IMR-90 (cell line): ENCODE measurements around the gene UBE2K. TPM values are rescaled to one million over a fixed set of nuclear protein-coding genes. Genes with fewer than 3 reads are reported as not detected.

ENCODE experiments used
- ATAC-seq: fragments of 200-7000 bp; cut with Tn5 transposase; 2 replicates; pipeline ENCODE4 v1.9.1; 2020; ENCODE audit warnings: low read depth, mild to moderate bottlenecking, moderate library complexity
- BruUV-seq: library from RNA; stranded (reverse); fragments of 400-500 nt; replicated peaks from 2 replicates; lab custom pipeline; 2021; lab: Mats Ljungman, UMichigan
- CTCF ChIA-PET: fragments of 300-600 bp; formaldehyde crosslinking; extraction: SDS; loops from one replicate; lab custom pipeline; 2021; ENCODE audit warnings: antibody characterized with exemption; lab: Yijun Ruan, JAX
- POLR2A ChIA-PET: fragments of 300-600 bp; sonication (Branson Sonifier 250); formaldehyde crosslinking; loops from one replicate; lab custom pipeline; 2022; ENCODE audit warnings: antibody characterized with exemption; ENCODE audit not compliant: unreplicated experiment; lab: Charles Lee
- DNase-seq: peaks from one replicate; pipeline ENCODE4 v3.0.0; 2013
- H2AFZ ChIP-seq: replicated peaks from 2 replicates; pipeline ENCODE3; 2013; ENCODE audit warnings: low read length, mild to moderate bottlenecking; ENCODE audit not compliant: poor library complexity
- H2AK5ac ChIP-seq: 2 replicates; pipeline ENCODE4 v1.6.1; 2013; ENCODE audit warnings: low read depth, low read length, inconsistent platforms
- H2AK9ac ChIP-seq: replicated peaks from 2 replicates; pipeline ENCODE3; 2013; ENCODE audit warnings: mild to moderate bottlenecking, low read depth, low read length, moderate library complexity; ENCODE audit not compliant: poor library complexity
- H2BK120ac ChIP-seq: 2 replicates; pipeline ENCODE4 v1.6.1; 2013; ENCODE audit warnings: low read depth, low read length, inconsistent platforms
- H2BK15ac ChIP-seq: 3 replicates; pipeline ENCODE4 v1.6.1; 2013; ENCODE audit warnings: low read depth, low read length, inconsistent platforms
- H2BK20ac ChIP-seq: 2 replicates; pipeline ENCODE4 v1.6.1; 2013; ENCODE audit warnings: low read depth, mild to moderate bottlenecking, inconsistent platforms, low read length, moderate library complexity
- H2BK5ac ChIP-seq: 2 replicates; pipeline ENCODE4 v1.6.1; 2013; ENCODE audit warnings: mild to moderate bottlenecking, low read depth, low read length, inconsistent platforms; ENCODE audit not compliant: poor library complexity, severe bottlenecking
- H3K14ac ChIP-seq: replicated peaks from 2 replicates; pipeline ENCODE4 v1.6.1; 2013; ENCODE audit warnings: low read depth, low read length, inconsistent platforms
- H3K18ac ChIP-seq: 2 replicates; pipeline ENCODE4 v1.6.1; 2013; ENCODE audit warnings: low read depth, low read length, control low read depth
- H3K23ac ChIP-seq: 2 replicates; pipeline ENCODE4 v1.6.1; 2013; ENCODE audit warnings: low read depth, low read length, inconsistent platforms
- H3K27ac ChIP-seq: 2 replicates; pipeline ENCODE4 v1.5.1; 2013; ENCODE audit warnings: mild to moderate bottlenecking, control low read depth, low read length; ENCODE audit not compliant: insufficient read depth
- H3K27me3 ChIP-seq: 2 replicates; pipeline ENCODE4 v1.6.1; 2013; ENCODE audit warnings: low read length; ENCODE audit not compliant: control insufficient read depth, insufficient read depth
- H3K36me3 ChIP-seq: 2 replicates; pipeline ENCODE4 v1.6.1; 2013; ENCODE audit warnings: low read length, mixed read lengths; ENCODE audit not compliant: control insufficient read depth, insufficient read depth
- H3K4ac ChIP-seq: 2 replicates; pipeline ENCODE4 v1.6.1; 2013; ENCODE audit warnings: low read depth, low read length, inconsistent platforms
- H3K4me1 ChIP-seq: 2 replicates; pipeline ENCODE4 v1.6.1; 2013; ENCODE audit warnings: low read length, mixed read lengths; ENCODE audit not compliant: control insufficient read depth, insufficient read depth
- H3K4me2 ChIP-seq: 2 replicates; pipeline ENCODE4 v1.6.1; 2013; ENCODE audit warnings: low read depth, mild to moderate bottlenecking, control low read depth, low read length, moderate library complexity
- H3K4me3 ChIP-seq: 2 replicates; pipeline ENCODE4 v1.5.1; 2013; ENCODE audit warnings: low read depth, mild to moderate bottlenecking, control low read depth, low read length, moderate library complexity; ENCODE audit not compliant: insufficient read depth
- H3K56ac ChIP-seq: 2 replicates; pipeline ENCODE4 v1.6.1; 2013; ENCODE audit warnings: low read length, inconsistent platforms; ENCODE audit not compliant: insufficient read depth; ENCODE audit errors: extremely low read depth
- H3K79me1 ChIP-seq, 2 experiments: 2 replicates each; pipeline ENCODE4 v1.6.1; 2013; ENCODE audit warnings: low read length in 2 of 2, inconsistent platforms in 1 of 2, low read depth in 1 of 2
- H3K9ac ChIP-seq: 2 replicates; pipeline ENCODE4 v1.6.1; 2013; ENCODE audit warnings: low read depth, low read length, control low read depth
- H3K9me1 ChIP-seq: 2 replicates; pipeline ENCODE4 v1.6.1; 2013; ENCODE audit warnings: low read length, inconsistent platforms; ENCODE audit not compliant: insufficient read depth
- H3K9me3 ChIP-seq: 2 replicates; pipeline ENCODE4 v1.6.1; 2013; ENCODE audit warnings: low read length; ENCODE audit not compliant: control insufficient read depth, insufficient read depth
- H4K20me1 ChIP-seq: 2 replicates; pipeline ENCODE4 v1.6.1; 2013; ENCODE audit warnings: low read length, inconsistent platforms; ENCODE audit not compliant: insufficient read depth
- H4K5ac ChIP-seq: 2 replicates; pipeline ENCODE4 v1.6.1; 2013; ENCODE audit warnings: mild to moderate bottlenecking, low read depth, low read length, control low read depth
- H4K8ac ChIP-seq, 2 experiments: 2 replicates each; pipeline ENCODE4 v1.6.1; 2013; ENCODE audit warnings: low read depth in 2 of 2, low read length in 2 of 2, control low read depth in 1 of 2, inconsistent platforms in 1 of 2
- H4K91ac ChIP-seq: 2 replicates; pipeline ENCODE4 v1.6.1; 2013; ENCODE audit warnings: low read depth, low read length, inconsistent platforms; ENCODE audit not compliant: insufficient read depth
- CEBPB ChIP-seq: IDR thresholded peaks from 2 replicates; pipeline ENCODE4 v1.6.1; 2012; ENCODE audit warnings: low read depth, low read length, improper control_type of control experiment
- ELK1 ChIP-seq: fragments of 150-350 bp; IDR thresholded peaks from 2 replicates; pipeline ENCODE4 v1.6.1; 2016; ENCODE audit warnings: low read depth, mild to moderate bottlenecking, low read length, moderate library complexity, borderline replicate concordance
- POLR2A ChIP-seq: IDR thresholded peaks from 2 replicates; pipeline ENCODE4 v1.6.1; 2012; ENCODE audit warnings: mild to moderate bottlenecking, low read depth, low read length
- RAD21 ChIP-seq: IDR thresholded peaks from 2 replicates; pipeline ENCODE4 v1.6.1; 2012; ENCODE audit warnings: low read length, improper control_type of control experiment
- RFX5 ChIP-seq: IDR thresholded peaks from 2 replicates; pipeline ENCODE4 v1.8.0; 2012; ENCODE audit warnings: low read depth, mild to moderate bottlenecking, low read length, moderate library complexity
- USF2 ChIP-seq: fragments of 150-350 bp; IDR thresholded peaks from 2 replicates; pipeline ENCODE4 v1.6.1; 2017; ENCODE audit warnings: mild to moderate bottlenecking, antibody characterized with exemption, low read length, low read depth
- WGBS, 2 experiments: methylation state at CpG; one replicate each; pipeline versions ENCODE4 v1.1.5 to v1.1.7; 2013; ENCODE audit warnings: missing lambda C conversion rate in 2 of 2; ENCODE audit not compliant: insufficient read length in 1 of 2; ENCODE audit errors: extremely low coverage in 2 of 2; 5-methylcytosine and 5-hydroxymethylcytosine counted together
- dilution Hi-C: fragments of 300-500 bp; cut with HindIII; formaldehyde crosslinking; loops from one replicate; pipeline ENCODE4 v1.14.3; 2018; ENCODE audit warnings: low sequenced_read_pairs; ENCODE audit not compliant: unreplicated experiment
- in situ Hi-C: fragments of 300-500 bp; cut with MboI; formaldehyde crosslinking; loops from 3 replicates; pipeline ENCODE4 v1.14.3; 2019; ENCODE audit warnings: low sequenced_read_pairs, inconsistent platforms, mixed read lengths
- intact Hi-C: fragments of 100-400 bp; cut with micrococcal nuclease; formaldehyde crosslinking; loops from 2 replicates; pipeline ENCODE4 v1.10.0; 2022
- polyA plus RNA-seq, 3 experiments: library from polyadenylated mRNA; depleted of rRNA; stranded (reverse); fragments of >200 nt; gene quantifications; 2 replicates each; pipeline ENCODE4 v1.2.3, GENCODE V29; 2012; ENCODE audit warnings: low replicate concordance in 1 of 3
- total RNA-seq: library from RNA; depleted of rRNA; stranded (reverse); fragments of >200 nt; gene quantifications from 2 replicates; pipeline ENCODE4 v1.2.3, GENCODE V29; 2012

The UBE2K gene
- total and polyA plus RNA-seq, 2 of the 4 experiments (the other 2 are of a cell fraction), result 17.7 to 44.8 TPM

- Histone ChIP-seq H3K4ac (no peak overlapping the region), H2BK20ac (no peak overlapping the region), H2BK5ac (no peak overlapping the region), H4K5ac (no peak overlapping the region), H3K9me3 (no peaks in the 10 kb centered on the region), H3K27me3 (no peaks in the 10 kb centered on the region), H3K23ac (no peak overlapping the region), H3K79me1 (no peaks in the 10 kb centered on the region), H3K27ac (no peak overlapping the region), H3K4me1 (no peaks in the 10 kb centered on the region), H4K91ac (no peak overlapping the region), H3K9me1 (peaks cover 7% of the 10 kb centered on the region; the same call in 1 of the 2 replicates), H2AK5ac (no peak overlapping the region), H2BK120ac (no peak overlapping the region), H3K14ac (no peak overlapping the region), H4K20me1 (no peaks in the 10 kb centered on the region; the same call in none of the 2 replicates), H3K18ac (no peak overlapping the region), H4K8ac (no peak overlapping the region), H3K4me3 (no peak overlapping the region), H2BK15ac (no peak overlapping the region), H3K36me3 (no peaks in the 10 kb centered on the region; the same call in 1 of the 2 replicates), H3K4me2 (no peak overlapping the region), H2AK9ac (no peak overlapping the region), H2AFZ (no peak overlapping the region), H3K9ac (no peak overlapping the region), H3K56ac (no peak overlapping the region)
- dilution Hi-C loops (no loop called here), in situ Hi-C loops (no loop called here), intact Hi-C loops (no loop called here)
- ChIA-PET POLR2A (interaction anchor here (0.6 kb wide), 1 partner anchor 18 kb away, joined by 4 read pairs; no protein-coding TSS in a partner anchor), CTCF (no interaction called here)
- ATAC-seq, result no peak
- no peak for TF ChIP-seq POLR2A
- no peak for TF ChIP-seq USF2
- TF ChIP-seq ELK1, result no peak
- TF ChIP-seq CEBPB, result no peak
- no peak for TF ChIP-seq RAD21
- no peak for TF ChIP-seq RFX5
- no peak for DNase-seq
- 100% methylated on average over 2 of the region's 5 CpGs; no CpG with 5 or more reads in 1 of the 2 experiments for WGBS, 2 experiments
- no TSS peak for BruUV-seq
Measured at GRCh38 chr4:39818646-39819045, 120.7 kb downstream of the UBE2K start.
